ENCODE results near the gene RAPGEF4. TPM values are rescaled to one million over a fixed set of nuclear protein-coding genes. Genes with fewer than 3 reads are reported as not detected.

RAPGEF4 gene
- total RNA-seq, 1 donor: 2.6 TPM

- no peak overlapping the region for H3K4me3 ChIP-seq (ENCODE audit: low read depth, low read length)
- peak; percentile 90 for TF ChIP-seq CTCF (IDR thresholded peaks at IDR 0.05; ENCODE audit: insufficient read depth, low read depth, low read length)
- DNase-seq (ENCODE audit: low read depth): peak; percentile 69
Observed at GRCh38 chr2:172806493-172806892, 70.8 kb downstream of the RAPGEF4 start.

- DNase-seq (ENCODE audit: low read depth): no peak
- no peak for TF ChIP-seq CTCF (IDR thresholded peaks at IDR 0.05; ENCODE audit: insufficient read depth, low read depth, low read length)
- no peak overlapping the region for H3K4me3 ChIP-seq (ENCODE audit: low read depth, low read length)
Observed at GRCh38 chr2:172806996-172807395, 71.4 kb downstream of the RAPGEF4 start.

GRCh38 chr2:172808156-172808555 is 72.5 kb downstream of the RAPGEF4 start:
- no peak overlapping the region for H3K4me3 ChIP-seq (ENCODE audit: low read depth, low read length)
- TF ChIP-seq CTCF (IDR thresholded peaks at IDR 0.05; ENCODE audit: insufficient read depth, low read depth, low read length): no peak

GRCh38 chr2:172811027-172811426 is 75.4 kb downstream of the RAPGEF4 start:
- no peak for TF ChIP-seq CTCF (IDR thresholded peaks at IDR 0.05; ENCODE audit: insufficient read depth, low read depth, low read length)
- no peak overlapping the region for H3K4me3 ChIP-seq (ENCODE audit: low read depth, low read length)
- DNase-seq (ENCODE audit: low read depth): no peak

More at GRCh38 chr2:172808156-172808555, 72.5 kb downstream of the RAPGEF4 start:
- DNase-seq (ENCODE audit: low read depth): no peak

- no peak for DNase-seq (ENCODE audit: low read depth)
- no peak for TF ChIP-seq CTCF (IDR thresholded peaks at IDR 0.05; ENCODE audit: insufficient read depth, low read depth, low read length)
- no peak overlapping the region for H3K4me3 ChIP-seq (ENCODE audit: low read depth, low read length)
Observed at GRCh38 chr2:172812158-172812744, 76.6 kb downstream of the RAPGEF4 start.

- peak; percentile 58 for TF ChIP-seq CTCF (IDR thresholded peaks at IDR 0.05; ENCODE audit: insufficient read depth, low read depth, low read length)
- DNase-seq (ENCODE audit: low read depth): peak; percentile 51
- no peak overlapping the region for H3K4me3 ChIP-seq (ENCODE audit: low read depth, low read length)
Observed at GRCh38 chr2:172813314-172813888, 77.8 kb downstream of the RAPGEF4 start.

GRCh38 chr2:172817411-172817810 is 81.8 kb downstream of the RAPGEF4 start:
- no peak for DNase-seq (ENCODE audit: low read depth)
- no peak for TF ChIP-seq CTCF (IDR thresholded peaks at IDR 0.05; ENCODE audit: insufficient read depth, low read depth, low read length)
- H3K4me3 ChIP-seq (ENCODE audit: low read depth, low read length): no peak overlapping the region

All from fibroblast of villous mesenchyme (primary cell).